GM20000 (cell line): ENCODE measurements around the gene ZNF526.

Experiments used
- DNase-seq: peaks from one replicate; pipeline ENCODE4 v3.0.0; 2012; ENCODE audit warnings: low spot score
- CTCF ChIP-seq: IDR thresholded peaks from 2 replicates; pipeline ENCODE4 v1.5.1; 2012; ENCODE audit warnings: mild to moderate bottlenecking, control low read depth; ENCODE audit errors: extremely low read depth, missing control alignments

Gene ZNF526

GRCh38 chr19:42216653-42217519 lies 3.2 kb upstream of the ZNF526 start:
- DNase-seq, result peak; percentile 63
- no peak for TF ChIP-seq CTCF

- DNase-seq, result peak; percentile 98
- no peak for TF ChIP-seq CTCF
Measured at GRCh38 chr19:42217520-42218437, 2.3 kb upstream of the ZNF526 start, which contains the start of gene DEDD2. Gene DEDD2, minus strand, starts transcription at chr19:42217677. Its CDS starts 670 bp downstream, at chr19:42217007.

GRCh38 chr19:42220751-42221097 lies 612 bp downstream of the ZNF526 start:
- TF ChIP-seq CTCF, result no peak
- DNase-seq, result no peak

- no peak for DNase-seq
- no peak for TF ChIP-seq CTCF
Measured at GRCh38 chr19:42224940-42225717, 5.0 kb downstream of the ZNF526 start.

GRCh38 chr19:42225718-42226292 lies 5.7 kb downstream of the ZNF526 start:
- TF ChIP-seq CTCF, result no peak
- no peak for DNase-seq

- TF ChIP-seq CTCF, result no peak
- no peak for DNase-seq
Measured at GRCh38 chr19:42226886-42227285, 6.8 kb downstream of the ZNF526 start.
